B cell (primary cell): Measurements from ENCODE around the gene SLC2A4. TPM values are rescaled to one million over a fixed set of nuclear protein-coding genes. Genes with fewer than 3 reads are reported as not detected.

Experiments used
- ATAC-seq: fragments of 200-7000 bp; cut with Tn5 transposase; one replicate; pipeline ENCODE4 v1.10.0; 2021; ENCODE audit warnings: low read depth, mild to moderate bottlenecking, moderate number of reproducible peaks, moderate library complexity
- CTCF ChIA-PET: fragments of 350-600 bp; sonication (Branson Sonifier 250); formaldehyde crosslinking; loops from one replicate; lab custom pipeline; 2021; ENCODE audit warnings: antibody characterized with exemption, inconsistent platforms; lab: Charles Lee
- POLR2A ChIA-PET: fragments of 350-600 bp; sonication (Branson Sonifier 250); formaldehyde crosslinking; loops from one replicate; lab custom pipeline; 2021; ENCODE audit warnings: antibody characterized with exemption; lab: Charles Lee
- DNase-seq: peaks from one replicate; pipeline ENCODE4 v3.0.0; 2013
- H2AFZ ChIP-seq: 2 replicates; pipeline ENCODE4 v1.6.1; 2012; ENCODE audit warnings: mild to moderate bottlenecking, low read depth, low read length; ENCODE audit not compliant: insufficient read depth, poor library complexity, severe bottlenecking
- H3K27ac ChIP-seq, 2 donors: 1 replicate in 1 of 2; 2 replicates in 1 of 2; pipeline ENCODE4 v1.5.1; 2012 to 2013; ENCODE audit warnings: low read length in 2 of 2, mild to moderate bottlenecking in 2 of 2, moderate library complexity in 1 of 2
- H3K27me3 ChIP-seq, 4 experiments: fragments of 200-600 bp in 1 of 4; sonication (generic) in 1 of 4; replicated peaks in 1 of 4; 1 replicate in 2 of 4; 2 replicates in 2 of 4; pipeline versions ENCODE4 v1.6.1 to v1.7.0; 2013 to 2016; ENCODE audit warnings: low read length in 3 of 4, mild to moderate bottlenecking in 2 of 4, mixed read lengths in 1 of 4, moderate library complexity in 1 of 4; ENCODE audit not compliant: insufficient read depth in 4 of 4, control insufficient read depth in 3 of 4; ENCODE audit errors: control extremely low read depth in 1 of 4
- H3K36me3 ChIP-seq, 2 experiments: replicated peaks in 1 of 2; 1 replicate in 1 of 2; 2 replicates in 1 of 2; pipeline versions ENCODE4 v1.6.1 to v1.7.1; 2013; ENCODE audit warnings: low read length in 1 of 2; ENCODE audit not compliant: insufficient read depth in 2 of 2, control insufficient read depth in 1 of 2; ENCODE audit errors: control extremely low read depth in 1 of 2, extremely low read depth in 1 of 2
- H3K4me1 ChIP-seq, 2 donors: fragments of 200-600 bp in 1 of 2; sonication (generic) in 1 of 2; 1 replicate in 1 of 2; 2 replicates in 1 of 2; pipeline versions ENCODE4 v1.5.1 to v1.6.1; 2013 to 2017; ENCODE audit warnings: low read length in 2 of 2; ENCODE audit not compliant: control insufficient read depth in 2 of 2, insufficient read depth in 2 of 2
- H3K4me2 ChIP-seq: replicated peaks from 2 replicates; pipeline ENCODE3; 2012; ENCODE audit warnings: mild to moderate bottlenecking, low read depth, low read length; ENCODE audit not compliant: poor library complexity, severe bottlenecking
- H3K4me3 ChIP-seq, 5 experiments: fragments of 200-600 bp in 1 of 5; sonication (generic) in 1 of 5; 1 replicate in 3 of 5; 2 replicates in 2 of 5; pipeline versions ENCODE4 v1.5.1 to v1.7.0; 2011 to 2016; ENCODE audit warnings: low read length in 4 of 5, mild to moderate bottlenecking in 4 of 5, low read depth in 2 of 5, control low read depth in 1 of 5, moderate library complexity in 1 of 5; ENCODE audit not compliant: insufficient read depth in 1 of 5; ENCODE audit errors: control extremely low read depth in 1 of 5, extremely low read depth in 1 of 5
- H3K79me2 ChIP-seq: fragments of 200-600 bp; sonication (generic); one replicate; pipeline ENCODE4 v1.6.0; 2016; ENCODE audit warnings: low read length; ENCODE audit not compliant: control insufficient read depth, insufficient read depth
- H3K9ac ChIP-seq: fragments of 200-600 bp; sonication (generic); 2 replicates; pipeline ENCODE4 v1.6.1; 2017; ENCODE audit warnings: mild to moderate bottlenecking, low read length, moderate library complexity
- H3K9me3 ChIP-seq, 3 donors: one replicate each; pipeline versions ENCODE4 v1.6.1 to v1.7.1; 2013; ENCODE audit warnings: low read length in 2 of 3; ENCODE audit not compliant: control insufficient read depth in 2 of 3, insufficient read depth in 1 of 3; ENCODE audit errors: control extremely low read depth in 1 of 3
- H4K20me1 ChIP-seq: 2 replicates; pipeline ENCODE4 v1.6.0; 2012; ENCODE audit warnings: mild to moderate bottlenecking, low read length; ENCODE audit not compliant: insufficient read depth, control insufficient read depth, poor library complexity, severe bottlenecking
- H3K27ac Mint-ChIP-seq: one replicate; pipeline ENCODE4 v1.8.0; 2021; ENCODE audit warnings: mixed read lengths
- H3K27me3 Mint-ChIP-seq: one replicate; pipeline ENCODE4 v1.8.0; 2021; ENCODE audit warnings: mixed read lengths
- H3K4me1 Mint-ChIP-seq: one replicate; pipeline ENCODE4 v1.8.0; 2021; ENCODE audit warnings: mixed read lengths
- H3K4me3 Mint-ChIP-seq: one replicate; pipeline ENCODE4 v1.8.0; 2021; ENCODE audit warnings: mixed read lengths
- H3K9me3 Mint-ChIP-seq: one replicate; pipeline ENCODE4 v1.8.0; 2022; ENCODE audit warnings: mixed read lengths; ENCODE audit not compliant: insufficient read depth
- CTCF ChIP-seq: fragments of 200-600 bp; IDR thresholded peaks from one replicate; pipeline ENCODE4 v1.8.0; 2022; ENCODE audit warnings: antibody characterized with exemption, mild to moderate bottlenecking
- EZH2 ChIP-seq: IDR thresholded peaks from 2 replicates; pipeline ENCODE4 v1.6.1; 2012; ENCODE audit warnings: borderline replicate concordance, low read depth, mild to moderate bottlenecking, moderate library complexity, low read length; ENCODE audit not compliant: insufficient read depth, poor library complexity, severe bottlenecking
- WGBS: methylation state at CpG from one replicate; pipeline ENCODE4 v1.1.5; 2013; ENCODE audit warnings: missing lambda C conversion rate; ENCODE audit not compliant: insufficient coverage; 5-methylcytosine and 5-hydroxymethylcytosine counted together
- intact Hi-C: fragments of 100-400 bp; cut with micrococcal nuclease; formaldehyde crosslinking; loops from one replicate; pipeline ENCODE4 v1.10.0; 2022
- polyA plus RNA-seq: library from polyadenylated mRNA; depleted of rRNA; stranded (reverse); fragments of >200 nt; gene quantifications from 2 replicates; pipeline ENCODE4 v1.2.3, GENCODE V29; 2012
- total RNA-seq, 2 donors: library from RNA; stranded (reverse); fragments of 120-200 nt in 1 of 2; gene quantifications; 1 replicate in 1 of 2; 2 replicates in 1 of 2; pipeline versions ENCODE4 v1.2.3 to v1.2.4, GENCODE V29; 2013 to 2022

Gene SLC2A4
- total and polyA plus RNA-seq, 2 donors (not counting 1 experiment from before 2014, with no cell fraction given): not detected

DNA sequence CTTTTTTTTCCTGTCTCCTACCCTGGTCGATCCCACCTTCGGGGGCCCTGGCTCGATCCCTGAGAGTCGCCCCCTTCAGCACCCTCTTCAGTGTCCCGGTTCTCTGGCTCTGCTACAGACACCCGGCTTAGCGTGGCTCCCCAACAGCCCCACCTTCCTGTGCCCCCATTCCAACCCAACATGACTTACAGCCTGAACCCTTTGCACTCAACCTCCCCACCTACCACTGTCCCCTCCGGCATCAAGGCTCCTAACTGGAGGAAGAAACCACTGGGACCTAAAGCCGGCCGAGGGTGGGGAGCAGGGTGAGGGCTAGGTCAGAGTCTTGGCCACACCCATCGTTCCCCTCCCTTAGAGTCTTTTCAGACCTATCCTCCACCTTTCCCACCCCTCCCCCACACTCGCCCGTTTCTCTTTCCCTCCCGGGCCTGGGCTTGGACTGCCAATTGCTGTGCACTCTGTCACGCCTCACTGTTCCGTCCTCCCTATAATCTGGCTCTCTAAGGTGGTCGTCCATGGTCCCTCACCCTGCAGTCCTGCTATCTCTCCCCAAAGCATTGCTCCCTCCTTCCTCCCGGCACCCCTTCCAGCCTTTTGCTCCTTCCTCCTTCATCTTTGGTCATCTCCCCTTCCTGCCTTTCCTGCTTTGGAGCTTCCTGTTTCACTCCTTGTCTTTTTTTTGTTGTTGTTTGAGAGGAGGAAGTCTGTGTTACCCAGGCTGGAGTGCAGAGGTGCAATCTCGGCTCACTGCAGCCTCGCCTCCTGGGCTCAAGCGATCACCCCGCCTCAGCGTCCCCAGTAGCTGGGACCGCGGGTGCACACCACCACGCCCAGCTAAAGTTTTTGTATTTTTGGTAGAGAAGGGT is 18.4 kb upstream of the SLC2A4 start:
- intact Hi-C loops: loop anchor here (2.0 kb wide), 1 partner anchor 18 kb away; the partner anchor contains the start of gene SLC2A4
- peaks cover 0 to 4% (median 0%) of the 10 kb centered on the region in 3 donors for H3K9me3 ChIP-seq
- CTCF ChIA-PET: interaction anchor here (0.6 kb wide), 1 partner anchor 49 kb away, joined by 3 read pairs; no protein-coding TSS in a partner anchor

More for the DNA sequence above, 18.4 kb upstream of the SLC2A4 start:
- Histone ChIP-seq H2AFZ (peak overlapping the region; percentile 77), H3K27ac (no peak overlapping the region), H3K4me3 (peak overlapping the region in 4 of 5 experiments; percentile 20 to 38 (median 35)), H3K4me1 (peaks cover 27 to 32% of the 10 kb centered on the region in 2 donors), H4K20me1 (no peaks in the 10 kb centered on the region), H3K27me3 (peaks cover 0 to 17% (median 8%) of the 10 kb centered on the region in 4 experiments), H3K36me3 (peaks cover 3 to 14% of the 10 kb centered on the region in 2 experiments), H3K79me2 (no peaks in the 10 kb centered on the region), H3K9ac (peak overlapping the region; percentile 58), H3K4me2 (peak overlapping the region; percentile 99)
- POLR2A ChIA-PET: no interaction called here
- peak; percentile 51 for DNase-seq
- ATAC-seq: peak; percentile 16
- H3K27ac Mint-ChIP-seq: peak overlapping the region; percentile 66
- peak overlapping the region; percentile 72 for H3K4me3 Mint-ChIP-seq
- TF ChIP-seq CTCF (no peak), EZH2 (no peak)
- peaks cover 27% of the 10 kb centered on the region for H3K4me1 Mint-ChIP-seq
- peaks cover 23% of the 10 kb centered on the region for H3K27me3 Mint-ChIP-seq
- H3K9me3 Mint-ChIP-seq: no peaks in the 10 kb centered on the region
- 1% methylated on average over 15 of the region's 26 CpGs for WGBS
